GM21526 (cell line): ENCODE measurements around the gene CEP97.
"Not testable (repeated sequence)": the region's sequence is repeated elsewhere in the genome, so short reads cannot be mapped to it uniquely, and the experiment has no call there.

Experiments
- ATAC-seq: cut with Tn5 transposase; IDR thresholded peaks from one replicate; pipeline ENCODE4 v1.9.1; 2021; ENCODE audit warnings: moderate library complexity; ENCODE audit not compliant: unreplicated experiment, low FRiP score

The CEP97 gene

DNA sequence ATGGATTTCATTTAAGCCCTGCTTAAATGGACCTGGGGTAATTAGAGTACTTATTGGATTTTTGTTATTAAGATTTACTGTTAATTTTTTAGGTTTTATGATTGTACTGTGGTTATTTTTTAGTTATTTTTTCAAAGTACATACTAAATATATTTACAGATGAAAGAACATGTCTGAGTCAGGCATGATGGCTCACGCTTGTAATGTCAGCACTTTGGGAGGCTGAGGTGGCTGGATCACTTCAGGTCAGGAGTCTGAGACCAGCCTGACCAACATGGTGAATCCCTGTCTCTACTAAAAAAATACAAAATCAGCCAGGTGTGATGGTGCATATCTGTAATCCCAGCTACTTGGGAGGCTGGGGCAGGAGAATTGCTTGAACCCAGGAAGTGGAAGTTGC, 21.7 kb upstream of the CEP97 start:
- no peak for ATAC-seq

DNA sequence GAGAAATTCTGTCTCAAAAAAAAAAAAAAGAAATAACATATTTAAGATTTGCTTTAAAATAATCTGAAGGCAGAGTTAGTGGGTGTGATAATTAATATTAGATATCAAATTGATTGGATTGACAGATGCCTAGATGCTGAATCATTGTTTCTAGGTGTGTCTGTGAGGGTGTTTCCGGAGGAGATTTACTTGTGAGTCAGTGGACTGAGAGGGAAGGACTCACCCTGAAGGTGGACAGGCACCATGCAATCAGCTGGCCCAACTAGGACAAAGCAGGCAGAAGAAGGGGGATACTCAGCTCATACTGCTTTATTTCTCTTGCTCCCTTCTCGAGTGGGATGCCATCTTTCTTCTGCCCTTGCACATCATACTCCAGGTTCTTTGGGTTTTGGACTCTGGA, 21.2 kb upstream of the CEP97 start:
- no peak for ATAC-seq

DNA sequence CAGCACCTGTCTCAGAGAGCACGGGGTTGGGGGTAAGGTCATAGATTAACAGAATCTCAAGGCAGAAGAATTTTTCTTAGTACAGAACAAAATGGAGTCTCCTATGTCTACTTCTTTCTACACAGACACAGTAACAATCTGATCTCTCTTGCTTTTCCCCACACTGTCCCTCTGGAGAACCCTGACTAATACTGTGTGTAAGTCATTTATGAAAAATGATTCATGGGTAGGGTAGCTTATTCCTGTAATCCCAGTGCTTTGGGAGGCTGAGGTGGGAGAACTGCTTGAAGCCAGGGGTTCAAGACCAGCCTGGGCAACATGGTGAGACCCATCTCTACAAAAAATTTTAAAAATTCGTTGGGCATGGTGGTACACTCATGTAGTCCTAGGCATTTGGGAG, 19.8 kb upstream of the CEP97 start:
- ATAC-seq, result not testable (repeated sequence)

DNA sequence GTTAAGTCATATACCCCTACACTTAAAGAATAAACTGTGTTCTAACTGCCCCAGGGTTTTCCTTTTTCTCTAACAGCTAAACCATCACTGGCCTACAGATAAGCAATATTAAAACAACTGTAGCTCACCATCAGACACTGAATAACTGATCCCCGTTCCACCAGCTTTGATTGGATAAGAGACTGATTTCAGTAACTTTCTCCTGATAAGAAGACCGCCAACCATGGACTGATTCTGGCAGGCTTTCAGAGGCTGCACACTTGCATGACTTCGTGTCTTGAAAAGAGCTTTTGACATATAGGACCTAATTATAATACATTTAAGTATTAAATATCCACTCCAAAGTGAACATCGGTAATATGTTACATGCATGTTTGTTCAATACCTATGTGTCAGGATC, 15.3 kb upstream of the CEP97 start:
- ATAC-seq, result no peak

DNA sequence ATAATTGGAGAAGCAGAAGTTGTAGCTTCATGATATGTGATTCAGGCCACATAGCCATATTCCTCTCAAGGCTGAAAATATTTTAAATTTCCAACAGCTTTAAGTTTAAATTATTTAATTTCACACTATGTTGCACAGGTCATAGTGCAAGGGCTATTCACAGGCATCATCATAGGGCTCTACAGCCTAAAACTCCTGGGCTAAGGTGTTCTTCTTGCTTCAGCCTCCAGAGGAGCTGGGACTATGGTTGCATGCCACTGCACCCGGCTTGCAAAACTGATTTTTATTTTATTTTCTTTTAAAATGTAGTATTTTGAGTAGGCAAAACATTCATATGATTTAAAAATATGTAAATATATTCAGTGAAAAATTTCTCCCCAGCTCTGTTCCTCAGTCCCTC, 6.0 kb upstream of the CEP97 start:
- no peak for ATAC-seq

DNA sequence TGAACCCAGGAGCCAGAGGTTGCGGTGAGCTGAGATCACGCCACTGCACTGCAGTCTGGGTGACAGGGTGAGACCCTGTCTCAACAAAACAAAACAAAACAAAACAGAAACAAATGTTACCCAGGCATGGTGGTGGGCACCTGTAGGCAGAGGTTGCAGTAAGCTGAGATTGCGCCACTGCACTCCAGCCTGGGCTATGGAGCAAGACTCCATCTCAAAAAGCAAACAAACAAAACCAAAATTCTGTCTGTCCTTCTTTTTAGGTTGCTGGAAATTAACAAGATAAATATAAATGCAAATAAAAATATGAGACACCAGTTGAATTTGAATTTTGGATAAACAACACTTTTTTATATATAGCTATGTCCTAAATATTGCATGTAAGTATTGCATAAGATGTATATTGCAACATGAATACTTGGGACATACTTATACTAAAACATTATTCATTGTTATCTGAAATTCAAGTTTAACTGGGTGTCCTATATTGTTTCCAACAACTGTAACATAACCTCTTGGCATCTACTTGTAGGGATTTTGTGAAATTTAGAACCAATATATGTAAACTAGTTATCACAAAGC, 4.7 kb upstream of the CEP97 start:
- ATAC-seq, result no peak

DNA sequence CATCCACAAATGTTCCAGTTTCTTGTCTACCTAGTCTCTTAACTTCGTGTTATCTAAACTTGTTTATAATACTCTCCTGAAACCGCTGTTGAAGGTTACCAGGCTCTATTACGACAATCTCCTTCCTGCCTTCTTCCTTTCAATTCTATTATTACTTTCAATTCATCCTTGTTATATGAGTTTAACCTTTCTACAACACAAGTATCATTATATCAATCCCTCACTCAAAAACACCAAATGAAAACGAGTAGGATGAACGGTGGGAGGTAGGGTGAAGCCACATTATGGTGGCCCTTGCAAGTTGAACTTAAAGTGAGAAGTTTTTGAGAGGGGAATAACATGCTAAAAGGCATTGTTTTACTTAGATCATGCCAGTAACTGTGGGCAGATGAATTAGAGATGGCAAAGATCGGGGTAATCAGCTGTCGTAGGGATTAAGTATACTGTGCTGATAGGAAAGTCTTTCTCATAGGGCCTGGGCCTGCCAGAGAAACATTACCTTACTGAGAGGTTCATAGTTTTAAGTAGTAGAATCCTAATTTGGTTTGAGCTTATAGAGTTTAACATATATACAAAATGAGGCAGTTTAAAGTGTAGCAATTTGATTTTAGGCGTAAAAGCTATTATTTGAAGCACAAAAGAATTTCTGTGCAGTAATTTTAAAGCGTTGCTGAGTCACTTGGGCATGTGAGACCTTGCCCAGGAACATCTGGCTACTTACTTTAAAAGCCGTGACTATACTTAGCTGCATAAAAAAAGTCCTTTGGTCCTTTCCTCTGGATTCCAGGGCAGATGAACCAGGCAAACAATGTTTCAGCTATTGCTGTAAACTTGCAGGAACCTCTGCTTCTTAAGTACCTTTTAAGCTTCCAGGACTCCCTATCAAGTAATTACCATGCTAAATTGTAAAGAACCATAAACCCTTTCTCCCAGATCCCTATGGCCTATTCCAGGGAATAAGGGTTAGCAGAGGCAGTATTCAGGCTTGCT, 3.3 kb upstream of the CEP97 start:
- ATAC-seq, result no peak

DNA sequence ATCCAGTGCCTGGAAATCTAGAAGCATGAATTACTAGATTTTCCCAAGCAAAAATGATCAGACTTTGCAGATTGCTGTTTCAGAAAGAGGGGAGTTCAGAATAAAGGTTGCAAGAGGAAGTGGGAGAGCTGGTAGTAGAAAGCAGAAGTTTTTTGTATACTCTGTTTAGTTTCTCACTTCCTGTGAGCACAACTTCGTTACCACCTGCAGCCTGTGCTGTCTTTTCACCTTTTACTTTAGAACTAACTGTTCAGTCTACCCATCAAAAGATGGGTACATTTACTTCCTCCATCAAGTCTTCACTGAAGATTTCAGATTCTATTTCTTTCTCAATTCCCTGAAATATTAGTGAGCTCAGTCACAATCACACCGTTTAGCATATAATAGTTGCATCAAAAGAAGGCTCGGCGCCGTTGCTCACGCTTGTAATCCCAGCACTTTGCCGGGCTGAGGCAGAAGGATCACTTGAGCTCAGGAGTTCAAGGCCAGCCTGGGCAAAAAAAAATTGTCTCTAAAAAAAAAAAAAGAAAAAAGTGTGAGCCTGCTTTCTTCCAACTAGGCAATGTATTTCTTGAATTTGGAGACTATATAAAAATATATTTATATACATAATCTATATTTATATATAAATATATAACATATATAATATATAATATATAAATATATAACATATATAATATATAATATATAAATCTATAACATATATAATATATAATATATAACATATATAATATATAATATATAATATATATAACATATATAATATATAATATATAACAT, 1.8 kb upstream of the CEP97 start:
- peak; percentile 58 for ATAC-seq

DNA sequence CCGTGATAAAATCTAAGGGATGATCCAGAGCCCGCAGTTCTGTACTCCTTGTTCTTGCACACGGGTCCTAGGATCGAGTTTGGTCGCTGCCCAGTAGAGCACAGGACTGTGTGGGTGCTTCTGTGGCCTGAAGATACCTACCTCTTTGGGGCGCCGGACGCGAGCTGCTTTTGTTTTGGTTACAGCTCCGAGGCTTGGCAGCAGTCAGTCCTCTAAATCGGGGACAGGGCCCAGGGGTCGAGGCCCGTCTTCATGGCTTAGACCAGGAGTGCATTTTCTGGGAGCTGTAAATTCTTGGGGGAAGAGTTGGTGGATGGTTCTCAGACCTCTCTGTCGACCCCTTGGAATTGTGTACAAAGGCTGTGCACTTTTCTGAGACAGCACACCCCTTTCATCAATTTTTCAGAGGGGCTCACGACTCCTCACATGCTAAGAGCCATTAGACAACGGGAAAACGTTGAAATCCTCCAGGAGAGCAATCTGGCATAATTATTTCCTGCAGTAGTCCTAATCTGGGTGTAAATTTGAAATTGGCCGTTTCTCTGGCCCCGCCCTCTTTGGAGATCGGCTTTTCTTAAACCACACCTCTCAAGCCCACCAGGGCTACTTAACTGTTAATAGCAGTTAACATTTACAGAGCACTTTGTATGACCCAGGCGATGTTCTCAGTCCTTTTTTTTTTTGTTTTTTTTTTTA, 928 bp downstream of the CEP97 start:
- peak; percentile 24 for ATAC-seq

DNA sequence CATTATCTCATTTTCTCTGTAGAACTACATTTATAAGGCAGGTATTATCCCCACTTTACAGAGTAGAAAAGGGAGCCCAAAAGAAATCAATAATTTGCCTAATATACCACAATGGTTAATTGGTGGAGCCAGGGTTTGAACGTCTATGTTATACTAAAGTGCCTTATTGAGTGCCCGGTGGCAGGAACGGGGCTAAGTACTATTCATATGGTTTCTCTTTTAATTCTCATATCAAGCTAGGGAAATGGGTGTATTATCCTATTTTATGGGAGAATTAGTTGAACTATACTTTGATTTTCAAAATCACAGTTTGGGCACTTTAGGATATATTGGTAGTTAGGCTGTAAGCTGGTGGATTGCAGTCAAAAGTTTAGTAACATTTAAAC, 1.5 kb downstream of the CEP97 start:
- no peak for ATAC-seq

DNA sequence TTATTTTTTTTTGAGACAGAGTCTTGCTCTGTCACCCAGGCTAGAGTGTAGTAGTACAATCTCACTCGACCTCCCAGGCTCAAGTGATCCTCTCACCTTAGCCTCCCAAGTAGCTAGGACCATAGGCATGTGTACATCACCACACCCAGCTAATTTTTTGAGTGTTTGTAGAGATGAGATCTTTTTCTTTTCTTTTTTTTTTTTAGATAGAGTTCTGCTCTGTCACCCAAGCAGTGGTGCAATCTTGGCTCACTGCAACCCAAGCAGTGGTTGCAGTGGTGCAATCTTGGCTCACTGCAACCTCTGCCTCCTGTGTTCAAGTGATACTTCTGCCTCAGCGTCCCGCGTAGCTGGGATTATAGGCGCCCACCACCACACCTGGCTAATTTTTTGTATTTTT, 5.2 kb downstream of the CEP97 start:
- no peak for ATAC-seq

DNA sequence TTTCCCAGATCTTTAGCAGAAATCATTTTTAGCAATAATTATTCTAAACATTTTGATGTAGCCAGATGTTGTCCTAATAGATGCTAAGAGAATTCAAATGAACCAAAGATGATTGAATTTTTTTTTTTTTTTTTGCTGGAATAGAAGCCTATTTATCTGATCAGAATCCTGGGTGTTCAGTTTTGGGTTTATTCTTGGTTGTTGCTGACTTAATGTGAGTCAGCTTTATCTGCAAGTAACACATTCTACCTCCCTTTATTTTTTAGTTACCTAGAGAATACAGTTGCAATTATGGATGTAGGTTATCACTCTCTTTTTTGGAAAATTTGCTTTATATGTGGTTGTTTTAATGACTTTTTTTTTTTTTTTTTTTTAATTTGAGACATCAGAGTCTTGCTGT, 6.4 kb downstream of the CEP97 start:
- ATAC-seq, result no peak

DNA sequence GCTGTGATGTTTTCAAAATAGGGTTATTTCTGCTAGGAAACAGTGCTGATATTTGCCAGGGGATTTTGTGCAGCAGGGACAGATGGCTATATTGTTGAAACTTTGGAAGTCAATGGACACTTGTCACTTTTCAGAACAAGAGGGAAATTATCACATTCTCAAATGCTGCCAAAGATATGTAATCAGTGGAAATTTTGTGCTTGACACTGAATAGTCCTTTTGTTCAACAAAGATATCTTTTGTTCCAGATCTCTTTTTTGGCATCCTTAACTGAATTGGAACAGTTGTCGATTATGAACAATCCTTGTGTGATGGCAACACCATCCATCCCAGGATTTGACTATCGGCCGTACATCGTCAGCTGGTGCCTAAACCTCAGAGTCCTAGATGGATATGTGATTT, 7.8 kb downstream of the CEP97 start:
- ATAC-seq, result no peak

DNA sequence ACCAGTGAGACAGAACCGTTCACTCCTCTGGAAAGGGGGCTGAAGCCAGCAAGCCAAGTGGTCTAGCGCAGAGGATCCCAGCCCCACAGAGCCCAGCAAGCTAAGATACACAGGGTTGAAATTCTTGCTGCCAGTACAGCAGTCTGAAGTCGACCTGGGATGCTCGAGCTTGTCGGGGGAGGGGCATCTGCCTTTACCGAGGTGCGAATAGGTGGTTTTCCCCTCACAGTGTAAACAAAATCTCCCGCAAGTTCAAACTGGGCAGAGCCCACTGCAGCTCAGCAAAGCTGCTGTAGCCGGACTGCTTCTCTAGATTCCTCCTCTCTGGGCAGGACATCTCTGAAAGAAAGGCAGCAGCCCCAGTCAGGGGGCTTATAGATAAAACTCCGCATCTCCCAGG, 11.4 kb downstream of the CEP97 start:
- ATAC-seq, result no peak

DNA sequence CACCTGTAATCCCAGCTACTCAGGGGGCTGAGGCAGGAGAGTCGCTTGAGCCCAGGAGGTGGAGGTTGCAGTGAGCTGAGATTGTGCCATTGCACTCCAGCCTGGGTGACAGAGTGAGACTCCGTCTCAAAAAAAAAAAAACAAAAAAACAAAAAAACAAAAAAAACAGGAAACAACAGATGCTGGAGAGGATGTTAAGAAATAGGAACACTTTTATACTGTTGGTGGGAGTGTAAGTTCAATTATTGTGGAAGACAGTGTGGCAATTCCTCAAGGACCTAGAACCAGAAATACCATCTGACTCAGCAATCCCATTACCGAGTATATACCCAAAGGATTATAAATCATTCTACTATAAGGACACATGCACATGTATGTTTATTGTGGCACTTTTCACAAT, 17.5 kb downstream of the CEP97 start:
- ATAC-seq, result not testable (repeated sequence)

DNA sequence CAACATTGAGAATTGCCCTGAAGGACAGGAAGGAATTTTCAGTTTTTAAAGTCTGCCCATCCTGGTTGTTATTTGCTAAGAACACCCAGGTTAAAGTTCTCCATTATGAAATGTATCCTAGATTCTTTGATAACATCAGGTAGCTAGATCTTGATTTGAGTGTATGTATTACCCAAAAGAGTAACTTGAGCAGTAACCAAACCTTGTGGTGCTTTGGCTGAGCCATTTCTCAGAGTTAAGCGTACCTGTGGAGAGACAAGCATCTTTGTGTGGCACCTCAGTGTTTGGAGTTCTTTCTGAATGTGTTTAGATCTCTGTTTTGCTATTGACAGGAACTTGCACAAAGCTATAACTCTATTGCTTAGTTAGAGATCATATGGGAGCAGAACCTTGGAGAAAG, 20.4 kb downstream of the CEP97 start:
- no peak for ATAC-seq

DNA sequence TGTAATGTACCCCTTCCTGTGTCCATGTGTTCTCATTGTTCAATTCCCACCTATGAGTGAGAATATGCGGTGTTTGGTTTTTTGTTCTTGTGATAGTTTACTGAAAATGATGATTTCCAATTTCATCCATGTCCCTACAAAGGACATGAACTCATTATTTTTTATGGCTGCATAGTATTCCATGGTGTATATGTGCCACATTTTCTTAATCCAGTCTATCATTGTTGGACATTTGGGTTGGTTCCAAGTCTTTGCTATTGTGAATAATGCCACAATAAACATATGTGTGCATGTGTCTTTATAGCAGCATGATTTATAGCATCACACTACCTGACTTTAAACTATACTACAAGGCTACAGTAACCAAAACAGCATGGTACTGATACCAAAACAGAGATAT, 21.5 kb downstream of the CEP97 start:
- not testable (repeated sequence) for ATAC-seq

DNA sequence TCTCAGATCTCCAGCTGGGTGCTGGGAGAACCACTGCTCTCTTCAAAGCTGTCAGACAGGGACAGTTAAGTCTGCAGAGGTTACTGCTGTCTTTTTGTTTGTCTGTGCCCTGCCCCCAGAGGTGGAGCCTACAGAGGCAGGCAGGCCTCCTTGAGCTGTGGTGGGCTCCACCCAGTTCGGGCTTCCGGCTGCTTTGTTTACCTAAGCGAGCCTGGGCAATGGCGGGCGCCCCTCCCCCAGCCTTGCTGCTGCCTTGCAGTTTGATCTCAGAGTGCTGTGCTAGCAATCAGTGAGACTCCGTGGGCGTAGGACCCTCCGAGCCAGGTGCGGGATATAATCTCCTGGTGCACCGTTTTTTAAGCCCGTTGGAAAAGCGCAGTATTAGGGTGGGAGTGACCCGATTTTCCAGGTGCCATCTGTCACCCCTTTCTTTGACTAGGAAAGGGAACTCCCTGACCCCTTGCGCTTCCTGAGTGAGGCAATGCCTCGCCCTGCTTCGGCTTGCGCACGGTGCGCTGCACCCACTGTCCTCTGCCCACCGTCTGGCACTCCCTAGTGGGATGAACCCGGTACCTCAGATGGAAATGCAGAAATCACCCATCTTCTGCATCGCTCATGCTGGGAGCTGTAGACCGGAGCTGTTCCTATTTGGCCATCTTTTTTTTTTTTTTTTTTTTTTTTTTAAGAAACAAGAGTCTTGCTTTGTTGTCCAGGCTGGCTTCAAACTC, 29.1 kb downstream of the CEP97 start:
- not testable (repeated sequence) for ATAC-seq

DNA sequence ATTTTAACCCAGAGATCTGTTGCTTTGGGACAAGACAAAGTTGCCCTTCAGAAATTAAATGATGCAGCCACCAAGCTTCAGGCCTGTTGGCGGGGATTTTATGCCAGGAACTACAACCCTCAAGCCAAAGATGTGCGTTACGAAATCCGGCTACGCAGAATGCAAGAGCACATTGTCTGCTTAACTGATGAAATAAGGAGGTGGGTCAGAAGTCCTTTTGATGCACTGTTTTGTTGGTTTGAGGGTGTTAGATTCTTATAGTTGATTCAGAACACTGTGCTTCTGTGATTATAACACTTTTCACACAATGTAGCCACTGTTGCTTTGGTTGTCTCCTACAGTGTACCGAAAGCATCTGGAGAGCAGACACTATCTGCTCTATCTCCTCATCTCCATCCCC, 33.8 kb downstream of the CEP97 start:
- ATAC-seq, result no peak

DNA sequence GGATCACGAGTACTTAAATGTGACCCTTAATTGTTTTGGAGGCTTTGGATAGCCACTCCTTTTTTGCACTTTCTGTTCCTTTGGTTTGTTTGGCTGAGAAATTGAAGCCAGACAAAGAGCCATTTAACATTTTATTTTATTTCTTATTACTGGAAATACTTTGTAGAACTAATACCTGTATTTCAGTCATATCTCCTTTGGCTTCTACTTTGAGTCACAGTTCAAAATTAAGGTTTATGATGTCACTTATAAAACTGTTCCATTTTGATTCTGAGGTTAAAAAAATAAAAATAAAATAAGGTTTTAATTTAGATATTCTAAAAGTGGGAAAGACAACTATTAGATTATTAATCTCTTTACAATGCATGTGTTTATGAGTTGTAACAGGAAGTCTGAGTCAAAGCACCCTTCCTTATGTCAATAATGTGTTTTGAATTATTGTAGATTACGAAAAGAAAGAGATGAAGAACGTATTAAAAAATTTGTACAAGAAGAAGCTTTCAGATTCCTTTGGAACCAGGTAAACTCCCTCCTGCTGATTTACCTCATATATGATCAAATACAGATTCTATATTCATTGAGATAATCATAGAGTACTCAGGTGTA, 37.7 kb downstream of the CEP97 start:
- ATAC-seq, result no peak
